NCI-H524 treated with DMSO at 0.1 percent for 48 hours (cell line): ENCODE results near the gene GRAMD1B.
"Not testable (repeated sequence)": the region's sequence is repeated elsewhere in the genome, so short reads cannot be mapped to it uniquely, and the experiment has no call there.

ENCODE experiments used
- DNase-seq: peaks from one replicate; lab custom pipeline; 2025; lab: John Stamatoyannopoulos, UW

Gene GRAMD1B

DNA sequence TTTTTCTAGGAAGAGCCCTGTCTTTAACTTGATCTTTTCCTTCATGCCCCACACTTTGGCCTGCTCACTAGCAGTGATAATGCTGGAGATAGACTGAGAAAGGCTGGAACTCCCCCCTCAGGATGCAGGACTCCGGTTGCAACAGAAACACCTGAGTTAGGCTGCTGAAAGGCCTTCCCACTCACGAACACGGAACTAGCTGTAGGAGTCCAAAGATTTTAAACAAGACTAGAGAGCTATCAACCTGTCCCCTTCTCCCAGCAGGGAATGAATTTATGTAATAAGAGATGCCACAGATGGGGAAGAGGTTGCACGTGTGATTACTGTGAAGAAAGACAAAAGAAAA, 211.4 kb downstream of the GRAMD1B start:
- DNase-seq = no peak

DNA sequence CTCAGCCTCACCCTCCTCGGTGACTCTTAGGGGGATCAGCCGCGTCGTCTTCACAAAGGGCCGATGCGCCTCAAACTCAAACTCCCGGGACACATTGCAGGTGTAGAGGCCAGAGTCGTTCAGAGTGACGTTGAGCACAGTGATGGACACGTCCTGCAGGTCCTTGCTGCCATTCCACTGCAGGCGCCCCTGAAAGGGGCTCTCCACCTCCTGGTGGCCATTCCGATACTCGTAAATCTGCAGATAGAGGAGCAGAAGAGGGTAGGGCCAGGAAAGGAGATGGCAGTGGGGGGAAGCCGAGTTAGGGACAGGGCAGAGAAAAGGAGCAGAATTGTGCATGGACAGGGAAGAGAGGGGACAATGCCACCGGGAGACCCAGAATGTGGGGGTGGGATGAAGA, 212.4 kb downstream of the GRAMD1B start:
- no peak for DNase-seq

GRCh38 chr11:123645286-123645975, 215.4 kb downstream of the GRAMD1B start:
- DNase-seq = peak; percentile 72

DNA sequence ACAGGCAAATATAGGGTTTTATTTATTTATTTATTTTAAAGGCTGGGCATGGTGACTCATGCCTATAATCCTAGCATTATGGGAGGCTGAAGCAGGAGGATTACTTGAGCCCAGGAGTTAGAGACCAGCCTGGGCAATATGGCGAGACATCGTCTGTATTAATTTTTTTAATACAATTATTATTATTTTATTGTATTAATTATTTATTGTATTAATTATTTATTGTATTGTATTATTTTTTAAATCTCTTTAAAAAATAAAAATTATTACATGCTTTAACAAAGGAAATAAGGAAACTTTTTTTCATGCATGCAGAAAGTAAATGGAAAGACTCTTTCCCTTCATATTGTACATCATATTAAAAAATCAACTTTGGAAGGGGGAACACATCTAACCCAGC, 220.8 kb downstream of the GRAMD1B start:
- no peak for DNase-seq

DNA sequence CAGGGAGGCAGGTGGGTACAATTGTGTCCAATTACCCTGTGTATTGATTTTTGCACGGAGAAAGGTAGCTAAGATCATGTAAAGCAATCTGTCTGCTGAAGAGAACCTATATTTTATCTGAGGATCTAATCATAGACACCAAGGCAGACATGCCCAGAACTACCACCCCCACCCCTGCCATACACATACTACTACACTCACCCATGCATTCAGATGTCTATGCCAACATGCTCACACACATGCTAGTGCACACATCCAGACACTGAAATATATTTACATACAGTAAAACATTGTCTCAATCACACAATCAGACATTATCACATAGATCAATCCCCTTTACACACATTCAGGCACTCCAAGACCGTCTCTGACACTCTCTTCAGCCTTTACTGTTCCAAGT, 222.5 kb downstream of the GRAMD1B start:
- no peak for DNase-seq

DNA sequence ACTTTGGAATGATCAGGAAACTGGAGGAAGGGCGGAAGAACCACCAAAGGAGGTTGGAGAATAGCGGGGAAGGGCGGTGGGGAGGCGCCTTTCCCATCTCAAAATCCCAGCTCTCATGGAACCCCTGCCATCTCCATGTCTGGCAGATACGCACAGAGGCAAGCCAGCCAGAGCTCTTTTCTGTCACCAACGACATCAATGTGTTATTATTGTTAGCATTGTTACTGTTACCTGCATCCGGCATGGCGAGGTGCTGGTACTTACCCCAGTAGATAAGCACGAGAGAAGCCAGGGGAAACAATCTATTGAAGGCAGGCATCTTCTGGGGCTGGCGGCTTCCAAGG, 223.4 kb downstream of the GRAMD1B start:
- no peak for DNase-seq

DNA sequence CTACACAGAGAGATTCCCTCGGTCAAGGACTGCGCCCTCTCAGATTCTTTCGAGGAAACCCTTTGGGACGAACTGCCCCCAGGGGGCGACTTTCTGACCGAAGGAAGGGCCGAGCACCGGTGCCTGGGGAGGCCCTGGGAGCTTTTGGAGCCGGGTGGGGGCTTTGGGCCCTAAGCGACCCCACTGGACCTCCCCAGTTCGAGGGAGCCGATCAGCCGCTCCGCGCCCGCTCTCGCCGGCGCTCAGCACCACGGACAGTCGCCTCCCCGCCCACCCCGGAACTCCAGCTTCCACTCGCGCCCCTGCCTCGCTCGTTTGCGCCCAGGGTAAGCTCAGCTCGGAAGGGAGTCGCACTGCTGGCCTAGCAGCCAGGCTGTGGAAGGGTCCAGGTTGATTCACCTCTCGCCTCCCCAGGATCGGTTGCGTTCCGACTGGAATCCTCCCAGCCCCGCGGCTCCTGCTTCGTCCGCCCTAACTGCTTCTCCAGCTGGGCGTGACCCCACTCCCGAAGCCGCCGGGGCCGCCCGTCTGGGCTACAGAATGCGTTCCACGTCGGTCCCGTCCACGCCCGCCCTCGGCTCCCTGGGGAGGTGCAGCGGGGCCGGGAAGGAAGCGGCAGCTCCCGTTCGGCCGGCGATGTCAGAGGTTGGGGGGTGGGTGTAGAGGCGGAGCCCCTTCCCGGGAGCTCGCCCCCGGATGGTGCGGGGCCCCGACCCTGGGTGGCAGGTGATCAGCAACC, 223.9 kb downstream of the GRAMD1B start:
- DNase-seq = peak; percentile 16

DNA sequence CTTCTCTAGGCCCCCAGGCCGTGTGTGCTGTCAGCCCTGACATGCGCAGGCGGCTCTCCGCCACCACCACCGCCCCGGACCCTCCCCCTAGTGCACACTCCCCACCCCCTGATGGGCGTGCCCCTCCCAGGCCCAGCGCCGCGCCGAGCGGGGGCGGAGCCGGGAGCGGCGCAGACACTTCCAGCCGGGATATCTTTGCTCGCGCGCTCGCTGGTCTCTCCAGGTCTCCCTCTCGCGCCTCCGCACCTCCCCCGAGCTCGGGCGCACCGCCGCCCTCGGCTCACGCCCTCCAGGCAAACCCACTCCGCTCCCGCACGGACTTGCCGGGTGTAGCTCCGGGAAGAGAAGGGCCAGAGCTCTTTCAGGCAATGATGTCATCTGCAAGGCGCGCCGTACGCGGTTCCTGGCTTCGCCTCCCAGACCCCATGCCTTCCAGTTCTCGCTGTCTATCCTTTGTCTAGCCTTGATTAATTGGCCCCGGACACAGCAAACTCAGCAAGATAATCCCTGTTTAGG, 224.6 kb downstream of the GRAMD1B start, which contains the start of gene SCN3B:
TSS of gene SCN3B (minus strand) at position 59 of the 516 bp plus-strand sequence. CDS start 823 bp downstream, outside the sequence.
- peak; percentile 50 for DNase-seq

DNA sequence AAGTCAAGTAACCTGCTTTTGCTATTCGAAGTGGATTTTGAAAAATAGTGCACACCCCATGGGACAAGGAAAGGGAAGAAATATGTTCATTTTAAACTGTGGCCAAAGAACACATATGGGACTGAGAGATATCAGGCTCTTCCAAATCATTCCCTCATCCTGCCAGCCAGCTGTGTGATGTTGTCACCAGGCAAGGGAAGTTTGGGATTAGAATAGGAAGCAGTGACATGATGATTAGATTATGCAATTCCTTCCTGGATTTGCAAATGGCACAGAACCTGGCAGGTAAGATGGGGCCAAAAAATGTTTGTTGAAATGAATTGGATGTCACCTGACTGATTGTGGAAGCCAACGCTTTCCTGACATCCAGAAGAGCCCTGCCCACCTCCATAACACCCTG, 229.2 kb downstream of the GRAMD1B start:
- DNase-seq = no peak

DNA sequence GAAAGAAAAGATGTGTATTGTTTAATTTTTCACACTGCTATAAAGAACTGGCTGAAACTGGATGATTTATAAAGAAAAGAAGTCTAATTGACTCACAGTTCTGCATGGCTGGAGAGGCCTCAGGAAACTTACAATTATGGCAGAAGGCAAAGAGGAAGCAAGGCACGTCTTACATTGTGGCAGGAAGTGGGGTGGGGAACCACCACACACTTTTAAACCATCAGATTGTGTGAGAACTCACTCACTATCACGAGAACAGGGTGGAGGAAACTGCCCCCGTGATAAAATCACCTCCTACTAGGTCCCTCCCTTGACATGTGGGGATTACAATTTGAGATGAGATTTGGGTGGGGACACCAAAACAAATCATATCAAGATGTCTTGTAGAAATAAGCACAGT, 229.9 kb downstream of the GRAMD1B start:
- DNase-seq = not testable (repeated sequence)

GRCh38 chr11:123665306-123665705, 235.2 kb downstream of the GRAMD1B start:
- DNase-seq = no peak

- DNase-seq = no peak
These were observed 240.0 kb downstream of the GRAMD1B start for GRCh38 chr11:123670081-123670480.

GRCh38 chr11:123671534-123671933, 241.5 kb downstream of the GRAMD1B start:
- DNase-seq = no peak

DNA sequence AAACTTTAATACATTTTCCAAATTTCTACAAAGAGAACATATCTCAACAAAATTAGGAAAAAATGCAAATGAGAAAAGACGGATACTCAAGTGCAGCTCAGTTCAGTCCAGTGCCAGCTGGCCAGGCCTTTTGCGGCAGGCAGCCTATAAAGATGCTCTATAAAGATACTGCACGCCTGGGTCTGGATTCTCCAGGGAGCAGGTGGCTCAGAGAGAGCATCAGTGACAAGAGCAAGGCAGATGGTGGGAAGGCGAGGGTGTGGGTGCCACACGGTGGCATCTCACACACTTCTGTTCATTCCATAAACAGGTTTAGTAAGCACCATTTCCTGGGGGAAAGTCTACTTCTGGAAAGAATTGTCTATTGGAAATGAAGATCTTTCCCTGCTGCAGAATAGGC, 242.5 kb downstream of the GRAMD1B start:
- DNase-seq = peak; percentile 82

DNA sequence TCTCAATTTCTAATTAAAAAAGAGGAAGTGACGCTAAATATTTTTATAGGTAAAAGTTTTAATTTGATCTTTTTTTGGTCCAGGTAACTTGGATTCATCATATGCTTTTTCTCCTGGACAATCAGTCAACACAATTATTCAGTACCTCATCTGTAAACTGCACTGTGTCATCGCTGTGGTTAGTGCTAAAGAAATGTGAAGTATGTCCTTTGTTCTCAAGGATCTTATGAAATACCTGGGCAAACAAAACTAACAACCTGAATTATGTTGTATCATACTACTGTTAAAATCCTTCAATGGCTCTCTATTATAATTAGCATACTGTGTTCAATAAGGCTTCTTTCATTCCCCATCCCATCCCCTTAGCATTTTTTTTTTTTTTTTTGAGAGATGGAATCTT, 244.2 kb downstream of the GRAMD1B start:
- no peak for DNase-seq
